Measurements from ENCODE around the gene MAPK13.
A peak's percentile ranks its signal among the peaks of the same experiment; 100 is the strongest.
"Not testable (repeated sequence)": the region's sequence is repeated elsewhere in the genome, so short reads cannot be mapped to it uniquely, and the experiment has no call there.

MAPK13 gene

DNA sequence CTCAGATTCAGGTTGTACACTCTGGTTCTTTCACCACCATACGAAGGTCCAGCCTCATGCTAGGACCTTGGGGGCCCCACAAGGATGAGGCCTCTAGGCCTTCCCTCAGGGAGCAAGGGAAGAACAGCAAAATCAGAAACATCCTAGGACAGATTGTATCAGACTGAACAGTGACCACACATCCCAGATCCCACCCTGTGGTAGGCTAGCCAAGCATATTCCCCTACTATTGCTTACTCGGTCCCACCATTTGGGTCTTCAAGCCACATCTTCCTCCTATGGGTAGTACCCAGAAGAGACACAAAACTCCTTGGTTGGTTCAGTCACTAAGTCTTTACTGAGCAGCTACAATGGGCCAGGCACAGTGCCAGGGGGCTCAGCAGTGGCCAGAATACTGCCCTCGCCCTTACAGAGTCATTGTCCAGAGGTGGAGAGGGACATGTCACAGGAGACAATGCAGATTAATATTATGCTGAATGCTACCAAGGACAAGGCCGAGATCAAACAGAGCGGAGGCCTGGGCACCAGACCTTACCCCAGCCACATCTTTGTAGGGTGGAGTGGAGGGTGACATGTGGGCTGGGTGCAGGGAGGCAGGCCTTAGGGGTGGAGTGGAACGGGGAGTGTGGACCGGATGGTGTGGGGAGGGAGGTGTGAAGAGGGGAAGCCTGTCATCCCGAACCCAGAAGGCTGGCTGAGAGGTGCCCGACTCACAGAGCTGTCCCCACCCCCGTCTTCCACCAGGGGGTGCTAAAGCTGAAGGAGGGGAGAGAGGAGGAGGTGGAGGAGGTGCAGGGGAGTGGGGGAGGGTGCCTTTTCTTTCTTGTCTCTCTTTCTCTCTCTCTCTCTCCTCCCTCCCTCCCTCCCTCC is 6.8 kb upstream of the MAPK13 start:
- H3K27me3 ChIP-seq (replicated peaks; ENCODE audit: control insufficient read depth, insufficient read depth, low read length), result no peaks in the 10 kb centered on the region
- H3K36me3 ChIP-seq (ENCODE audit: control insufficient read depth, insufficient read depth, low read length, severe bottlenecking), result no peaks in the 10 kb centered on the region
- peak overlapping the region; percentile 2 for H3K9ac ChIP-seq (ENCODE audit: low read length)
- H3K9me3 ChIP-seq (ENCODE audit: control insufficient read depth, low read length), result no peaks in the 10 kb centered on the region
- H3K4me3 ChIP-seq (ENCODE audit: low read length), result no peak overlapping the region
- peak; percentile 87 for DNase-seq (ENCODE audit: low read depth)
- H3K4me1 ChIP-seq (ENCODE audit: control insufficient read depth, insufficient read depth, low read length), result peaks cover 35% of the 10 kb centered on the region

DNA sequence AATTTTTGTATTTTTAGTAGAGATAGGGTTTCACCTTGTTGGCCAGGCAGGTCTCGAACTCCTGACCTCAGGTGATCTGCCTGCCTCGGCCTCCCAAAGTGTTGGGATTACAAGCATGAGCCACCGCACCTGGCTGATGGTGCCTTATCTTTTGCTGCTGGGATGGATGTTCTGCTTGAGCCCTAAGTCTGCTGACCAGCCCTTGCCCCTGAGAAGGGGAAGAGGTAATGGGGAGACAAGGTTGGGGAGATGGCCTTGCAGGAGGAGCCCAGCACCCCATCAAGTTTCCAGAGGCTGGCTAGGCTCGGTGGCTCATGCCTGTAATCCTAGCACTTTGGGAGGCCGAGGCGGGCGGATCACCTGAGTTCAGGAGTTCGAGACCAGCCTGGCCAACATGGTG is 6.0 kb upstream of the MAPK13 start:
- not testable (repeated sequence) for H3K36me3 ChIP-seq (ENCODE audit: control insufficient read depth, insufficient read depth, low read length, severe bottlenecking); H3K9me3 ChIP-seq (ENCODE audit: control insufficient read depth, low read length); H3K27me3 ChIP-seq (replicated peaks; ENCODE audit: control insufficient read depth, insufficient read depth, low read length); DNase-seq (ENCODE audit: low read depth); H3K9ac ChIP-seq (ENCODE audit: low read length); H3K4me3 ChIP-seq (ENCODE audit: low read length)
- peaks cover 30% of the 10 kb centered on the region for H3K4me1 ChIP-seq (ENCODE audit: control insufficient read depth, insufficient read depth, low read length)

DNA sequence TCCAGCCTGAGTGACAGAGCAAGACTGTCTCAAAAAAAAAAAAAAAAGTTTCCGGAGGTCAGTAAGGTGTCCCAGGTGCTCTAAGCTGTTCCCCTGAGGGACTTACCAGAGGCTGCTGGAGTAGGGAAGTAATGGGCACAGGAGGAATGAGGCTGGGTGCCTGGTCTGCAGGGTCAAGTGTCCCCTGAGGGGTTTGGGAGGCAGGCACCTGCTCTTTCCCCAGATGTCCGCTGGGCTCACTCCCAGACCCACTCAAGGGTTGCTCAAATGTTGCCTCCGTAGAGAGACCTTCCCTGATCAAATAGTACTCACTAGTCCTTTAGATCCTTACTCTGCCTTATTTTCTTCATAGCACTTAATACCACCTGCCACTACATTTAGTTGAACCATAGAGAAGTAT is 5.4 kb upstream of the MAPK13 start:
- H3K27me3 ChIP-seq (replicated peaks; ENCODE audit: control insufficient read depth, insufficient read depth, low read length), result no peaks in the 10 kb centered on the region

DNA sequence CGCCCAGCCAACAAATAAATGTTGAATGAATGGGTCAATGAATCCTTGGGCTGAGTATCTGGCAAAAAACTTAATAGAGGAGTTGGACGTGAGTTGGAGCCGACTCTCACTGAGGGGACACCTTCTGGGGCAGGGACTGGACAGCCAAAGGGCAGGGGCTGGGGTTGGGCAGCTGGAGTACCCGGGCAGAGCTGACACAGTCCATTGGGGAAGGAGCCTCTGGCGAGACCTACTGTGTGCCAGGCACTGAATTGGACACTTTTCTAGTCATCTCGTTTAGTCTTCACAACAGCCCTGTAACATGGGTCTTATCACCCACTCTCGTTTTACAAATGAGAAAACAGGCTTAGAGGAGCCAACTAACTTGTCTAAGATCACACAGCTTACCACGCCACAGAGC is 4.7 kb upstream of the MAPK13 start:
- H3K4me1 ChIP-seq (ENCODE audit: control insufficient read depth, insufficient read depth, low read length), result peaks cover 33% of the 10 kb centered on the region
- H3K9me3 ChIP-seq (ENCODE audit: control insufficient read depth, low read length), result no peaks in the 10 kb centered on the region
- no peak overlapping the region for H3K4me3 ChIP-seq (ENCODE audit: low read length)
- no peaks in the 10 kb centered on the region for H3K27me3 ChIP-seq (replicated peaks; ENCODE audit: control insufficient read depth, insufficient read depth, low read length)
- no peaks in the 10 kb centered on the region for H3K36me3 ChIP-seq (ENCODE audit: control insufficient read depth, insufficient read depth, low read length, severe bottlenecking)
- DNase-seq (ENCODE audit: low read depth), result no peak
- no peak overlapping the region for H3K9ac ChIP-seq (ENCODE audit: low read length)

More for the DNA sequence above, 5.4 kb upstream of the MAPK13 start:
- no peak overlapping the region for H3K4me3 ChIP-seq (ENCODE audit: low read length)
- no peak overlapping the region for H3K9ac ChIP-seq (ENCODE audit: low read length)
- peaks cover 33% of the 10 kb centered on the region for H3K4me1 ChIP-seq (ENCODE audit: control insufficient read depth, insufficient read depth, low read length)
- no peak for DNase-seq (ENCODE audit: low read depth)
- H3K36me3 ChIP-seq (ENCODE audit: control insufficient read depth, insufficient read depth, low read length, severe bottlenecking), result no peaks in the 10 kb centered on the region
- no peaks in the 10 kb centered on the region for H3K9me3 ChIP-seq (ENCODE audit: control insufficient read depth, low read length)

DNA sequence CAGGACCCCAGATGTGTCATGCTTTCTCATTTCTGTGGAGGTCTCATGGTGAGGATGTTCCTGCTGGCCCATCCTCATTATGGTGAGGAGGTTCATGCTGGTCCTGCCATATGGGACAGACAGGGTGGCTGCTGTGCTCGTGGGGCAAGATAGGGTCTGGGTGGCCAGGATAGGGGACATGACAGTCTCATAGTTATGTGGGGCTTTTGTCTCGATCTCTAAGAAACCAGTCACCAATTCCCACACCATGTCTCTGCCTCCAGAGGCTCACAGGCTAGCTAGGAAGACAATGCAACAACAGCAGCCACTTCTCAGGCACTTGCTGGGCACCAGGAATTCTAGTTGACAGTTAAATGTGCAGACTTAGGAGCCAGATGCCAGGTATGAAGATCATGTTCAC is 4.2 kb upstream of the MAPK13 start:
- Histone ChIP-seq H3K4me3 (ENCODE audit: low read length) (no peak overlapping the region), H3K36me3 (ENCODE audit: control insufficient read depth, insufficient read depth, low read length, severe bottlenecking) (no peaks in the 10 kb centered on the region), H3K9ac (ENCODE audit: low read length) (no peak overlapping the region), H3K4me1 (ENCODE audit: control insufficient read depth, insufficient read depth, low read length) (peaks cover 32% of the 10 kb centered on the region), H3K9me3 (ENCODE audit: control insufficient read depth, low read length) (no peaks in the 10 kb centered on the region), H3K27me3 (replicated peaks; ENCODE audit: control insufficient read depth, insufficient read depth, low read length) (no peaks in the 10 kb centered on the region)
- no peak for DNase-seq (ENCODE audit: low read depth)

DNA sequence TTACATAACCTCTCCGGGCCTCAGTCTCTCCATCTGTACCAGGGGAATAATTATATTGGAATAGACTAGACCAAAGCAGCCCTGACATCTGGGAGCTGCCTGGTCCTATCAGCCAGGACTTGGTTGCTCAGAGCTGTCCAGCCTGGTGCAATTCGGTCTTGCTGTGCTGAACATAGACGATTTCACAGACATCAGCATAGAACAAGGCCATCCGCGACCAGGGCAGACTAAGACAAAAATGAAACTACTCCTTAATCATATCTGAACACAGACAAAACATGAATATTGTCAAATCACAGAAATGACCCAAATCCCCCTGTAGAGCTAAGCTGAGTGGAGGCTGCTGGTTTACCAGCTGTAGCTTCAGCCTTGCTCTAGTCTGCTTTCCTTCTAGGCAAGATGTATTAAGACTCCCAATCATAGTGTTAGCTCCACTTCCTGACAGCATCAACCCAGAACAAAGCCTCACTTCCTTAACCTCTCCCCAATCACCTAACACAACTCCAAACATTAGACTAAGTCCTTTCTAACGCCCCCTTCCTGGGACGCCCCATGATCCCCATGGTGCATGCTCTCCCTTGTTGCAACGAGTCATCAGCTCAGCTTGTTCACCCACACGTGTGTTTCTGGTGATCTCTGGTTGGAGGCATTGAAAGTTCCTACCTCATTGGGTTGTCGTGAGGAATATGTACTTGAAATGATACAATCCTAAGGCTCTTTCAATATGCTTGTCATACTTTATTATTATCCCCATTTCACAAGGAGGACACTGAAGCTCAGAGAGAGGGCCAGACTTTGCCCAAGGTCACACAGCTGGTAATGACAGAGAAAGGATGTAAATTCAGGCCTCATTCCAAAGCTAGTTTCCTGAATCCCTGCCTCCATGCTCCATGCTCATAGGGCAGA is 3.5 kb upstream of the MAPK13 start:
- peak overlapping the region; percentile 3 for H3K9ac ChIP-seq (ENCODE audit: low read length)
- H3K36me3 ChIP-seq (ENCODE audit: control insufficient read depth, insufficient read depth, low read length, severe bottlenecking), result no peaks in the 10 kb centered on the region
- H3K27me3 ChIP-seq (replicated peaks; ENCODE audit: control insufficient read depth, insufficient read depth, low read length), result no peaks in the 10 kb centered on the region
- no peak overlapping the region for H3K4me3 ChIP-seq (ENCODE audit: low read length)
- H3K4me1 ChIP-seq (ENCODE audit: control insufficient read depth, insufficient read depth, low read length), result peaks cover 33% of the 10 kb centered on the region
- no peaks in the 10 kb centered on the region for H3K9me3 ChIP-seq (ENCODE audit: control insufficient read depth, low read length)
- DNase-seq (ENCODE audit: low read depth), result no peak

DNA sequence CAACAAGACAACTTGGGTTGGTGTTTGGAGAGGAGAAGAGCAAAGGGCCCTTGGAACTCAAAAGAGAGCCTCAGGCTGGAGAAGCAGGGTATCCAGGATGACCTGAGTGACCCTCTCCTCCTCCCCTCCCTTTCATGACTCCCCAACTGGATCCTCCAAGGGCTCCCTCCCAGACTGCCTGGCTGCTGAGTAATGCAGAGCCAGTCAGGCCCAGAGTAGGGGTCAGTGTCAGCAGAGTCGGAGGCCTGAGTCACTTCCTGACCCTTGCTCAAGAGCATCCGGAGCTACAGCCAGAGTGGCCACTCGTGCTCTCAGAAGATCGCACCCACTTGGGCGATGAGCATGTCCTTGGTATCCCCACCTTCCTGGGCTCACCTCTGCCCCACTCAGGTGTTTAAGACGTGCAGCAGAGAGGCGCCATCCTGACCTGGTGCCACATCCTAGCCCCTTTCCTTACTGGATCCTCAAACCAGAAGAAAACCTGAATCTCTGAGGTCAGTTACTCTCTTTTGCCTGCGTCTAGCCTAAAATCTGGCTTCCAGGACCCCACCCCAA is 2.8 kb upstream of the MAPK13 start:
- H3K9me3 ChIP-seq (ENCODE audit: control insufficient read depth, low read length), result no peaks in the 10 kb centered on the region
- H3K4me1 ChIP-seq (ENCODE audit: control insufficient read depth, insufficient read depth, low read length), result peaks cover 39% of the 10 kb centered on the region
- H3K9ac ChIP-seq (ENCODE audit: low read length), result no peak overlapping the region
- peak; percentile 44 for DNase-seq (ENCODE audit: low read depth)
- no peak overlapping the region for H3K4me3 ChIP-seq (ENCODE audit: low read length)
- H3K36me3 ChIP-seq (ENCODE audit: control insufficient read depth, insufficient read depth, low read length, severe bottlenecking), result no peaks in the 10 kb centered on the region
- no peaks in the 10 kb centered on the region for H3K27me3 ChIP-seq (replicated peaks; ENCODE audit: control insufficient read depth, insufficient read depth, low read length)

DNA sequence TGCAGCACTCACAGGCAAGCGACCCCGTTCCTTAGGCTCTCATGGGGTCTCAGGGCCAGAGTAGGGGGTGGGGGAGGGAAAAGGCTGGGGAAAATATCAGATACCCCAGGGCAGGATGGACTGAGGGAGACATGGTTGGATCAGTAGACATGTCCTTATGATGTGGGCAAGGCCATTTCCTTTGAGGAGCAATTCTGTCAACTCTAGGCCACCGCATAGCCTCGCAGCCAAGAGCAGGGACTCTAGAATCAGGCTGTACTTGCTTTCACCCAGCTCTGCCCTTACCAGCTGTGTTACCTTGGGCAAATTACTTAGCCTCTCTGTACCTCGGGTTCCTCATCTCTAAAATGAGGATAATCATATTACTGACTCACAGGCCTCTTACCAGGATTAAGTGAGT is 2.2 kb upstream of the MAPK13 start:
- no peak for DNase-seq (ENCODE audit: low read depth)
- Histone ChIP-seq H3K9ac (ENCODE audit: low read length) (no peak overlapping the region), H3K36me3 (ENCODE audit: control insufficient read depth, insufficient read depth, low read length, severe bottlenecking) (no peaks in the 10 kb centered on the region), H3K9me3 (ENCODE audit: control insufficient read depth, low read length) (no peaks in the 10 kb centered on the region), H3K27me3 (replicated peaks; ENCODE audit: control insufficient read depth, insufficient read depth, low read length) (no peaks in the 10 kb centered on the region), H3K4me3 (ENCODE audit: low read length) (no peak overlapping the region), H3K4me1 (ENCODE audit: control insufficient read depth, insufficient read depth, low read length) (peaks cover 39% of the 10 kb centered on the region)

DNA sequence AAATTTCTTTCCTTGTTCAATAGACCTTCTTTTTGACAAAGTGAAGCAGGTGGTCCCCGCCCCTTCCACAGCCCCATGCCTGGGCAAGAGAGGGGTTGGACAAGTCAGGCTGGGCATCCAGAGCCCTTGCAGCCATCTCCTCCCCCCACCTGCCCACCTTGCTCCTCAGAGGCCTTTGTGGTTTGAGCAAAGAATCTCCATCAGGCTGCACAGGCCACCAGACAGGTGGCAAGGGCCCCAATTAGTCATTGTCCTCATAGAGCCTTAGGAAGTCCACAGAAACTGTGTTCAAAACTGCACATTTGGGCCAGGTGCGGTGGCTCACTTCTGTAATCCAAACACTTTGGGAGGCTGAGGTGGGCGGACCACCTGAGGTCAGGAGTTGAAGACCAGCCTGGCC is 1.5 kb upstream of the MAPK13 start:
- DNase-seq (ENCODE audit: low read depth), result no peak
- H3K4me1 ChIP-seq (ENCODE audit: control insufficient read depth, insufficient read depth, low read length), result peaks cover 39% of the 10 kb centered on the region

DNA sequence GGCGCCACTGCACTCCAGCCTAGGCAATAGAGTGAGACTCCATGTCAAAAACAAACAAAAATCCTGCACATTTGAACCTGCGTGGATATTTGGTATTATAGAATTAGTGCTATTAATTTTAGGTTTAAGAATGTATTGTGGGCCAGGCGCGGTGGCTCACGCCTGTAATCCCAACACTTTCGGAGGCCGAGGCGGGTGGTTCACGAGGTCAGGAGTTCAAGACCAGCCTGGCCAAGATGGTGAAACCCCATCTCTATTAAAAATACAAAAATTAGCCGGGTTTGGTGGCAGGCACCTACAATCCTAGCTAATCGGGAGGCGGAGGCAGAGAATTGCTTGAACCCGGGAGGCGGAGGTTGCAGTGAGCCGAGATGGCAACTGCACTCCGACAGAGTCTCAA is 979 bp upstream of the MAPK13 start:
- peaks cover 39% of the 10 kb centered on the region for H3K4me1 ChIP-seq (ENCODE audit: control insufficient read depth, insufficient read depth, low read length)
- not testable (repeated sequence) for H3K27me3 ChIP-seq (replicated peaks; ENCODE audit: control insufficient read depth, insufficient read depth, low read length); DNase-seq (ENCODE audit: low read depth); H3K9ac ChIP-seq (ENCODE audit: low read length); H3K4me3 ChIP-seq (ENCODE audit: low read length); H3K9me3 ChIP-seq (ENCODE audit: control insufficient read depth, low read length); H3K36me3 ChIP-seq (ENCODE audit: control insufficient read depth, insufficient read depth, low read length, severe bottlenecking)

More for the DNA sequence above, 1.5 kb upstream of the MAPK13 start:
- no peak overlapping the region for H3K4me3 ChIP-seq (ENCODE audit: low read length)
- H3K36me3 ChIP-seq (ENCODE audit: control insufficient read depth, insufficient read depth, low read length, severe bottlenecking), result no peaks in the 10 kb centered on the region
- H3K27me3 ChIP-seq (replicated peaks; ENCODE audit: control insufficient read depth, insufficient read depth, low read length), result no peaks in the 10 kb centered on the region
- H3K9ac ChIP-seq (ENCODE audit: low read length), result no peak overlapping the region
- H3K9me3 ChIP-seq (ENCODE audit: control insufficient read depth, low read length), result no peaks in the 10 kb centered on the region
